Lower lobe of right lung (tissue), 2 donors: ENCODE results near the gene TTLL6. TPM values are rescaled to one million over a fixed set of nuclear protein-coding genes. Genes with fewer than 3 reads are reported as not detected.

Experiments
- ATAC-seq, 2 donors: fragments of 200-7000 bp; cut with Tn5 transposase; one replicate each; pipeline ENCODE4 v1.9.1; 2020 to 2022; ENCODE audit warnings: mild to moderate bottlenecking in 2 of 2, moderate library complexity in 2 of 2
- DNase-seq: peaks from one replicate; pipeline ENCODE4 v3.0.0-alpha.2; 2020
- H3K27ac ChIP-seq: fragments of 200-600 bp; one replicate; pipeline ENCODE4 v1.8.0; 2022
- H3K27me3 ChIP-seq: fragments of 200-600 bp; one replicate; pipeline ENCODE4 v1.8.0; 2022; ENCODE audit warnings: low read depth
- H3K36me3 ChIP-seq: fragments of 200-600 bp; one replicate; pipeline ENCODE4 v1.8.0; 2022; ENCODE audit warnings: mild to moderate bottlenecking
- H3K4me1 ChIP-seq: fragments of 200-600 bp; one replicate; pipeline ENCODE4 v1.8.0; 2022
- H3K4me3 ChIP-seq: fragments of 200-600 bp; one replicate; pipeline ENCODE4 v1.8.0; 2022; ENCODE audit warnings: mild to moderate bottlenecking
- H3K9me3 ChIP-seq: fragments of 200-600 bp; one replicate; pipeline ENCODE4 v1.8.0; 2022
- CTCF ChIP-seq: fragments of 200-600 bp; IDR thresholded peaks from one replicate; pipeline ENCODE4 v1.8.0; 2022; ENCODE audit warnings: antibody characterized with exemption, mild to moderate bottlenecking
- intact Hi-C: fragments of 100-400 bp; cut with DNase I; formaldehyde crosslinking; loops from one replicate; pipeline ENCODE4 v1.11.0; 2022
- total RNA-seq: library from RNA; stranded (reverse); fragmentation: NEBNext Ultra II Directional; extraction: Animal tissue kit (Norgen Biotek cat#: 25700); gene quantifications from one replicate; pipeline ENCODE4 v1.2.1, GENCODE V29; 2021
- donor health status: DM: no; HTN: yes; CAD: no; lungs with severe emphysema.

Gene TTLL6
- total RNA-seq, 1 donor from 2014 or later = 2.7 TPM

- Histone ChIP-seq H3K9me3 (no peaks in the 10 kb centered on the region), H3K36me3 (no peaks in the 10 kb centered on the region), H3K4me1 (no peaks in the 10 kb centered on the region), H3K27ac (no peak overlapping the region), H3K4me3 (no peak overlapping the region), H3K27me3 (peaks cover 14% of the 10 kb centered on the region)
- DNase-seq = no peak
- intact Hi-C loops = no loop called here
- TF ChIP-seq CTCF = no peak
- ATAC-seq = no peak
Measured at GRCh38 chr17:48779421-48779820, 37.6 kb downstream of the TTLL6 start.

GRCh38 chr17:48776602-48777001 lies 40.4 kb downstream of the TTLL6 start:
- H3K27ac ChIP-seq = no peak overlapping the region
- H3K27me3 ChIP-seq = peaks cover 32% of the 10 kb centered on the region
- ATAC-seq = no peak
- H3K4me1 ChIP-seq = no peaks in the 10 kb centered on the region
- H3K36me3 ChIP-seq = no peaks in the 10 kb centered on the region
- intact Hi-C loops = no loop called here
- TF ChIP-seq CTCF = no peak
- DNase-seq = no peak
- no peaks in the 10 kb centered on the region for H3K9me3 ChIP-seq
- H3K4me3 ChIP-seq = no peak overlapping the region

- H3K4me1 ChIP-seq = no peaks in the 10 kb centered on the region
- H3K9me3 ChIP-seq = no peaks in the 10 kb centered on the region
- no peak overlapping the region for H3K27ac ChIP-seq
- DNase-seq (no peak), ATAC-seq (no peak)
- no peaks in the 10 kb centered on the region for H3K36me3 ChIP-seq
- H3K4me3 ChIP-seq = no peak overlapping the region
- intact Hi-C loops = no loop called here
- TF ChIP-seq CTCF = no peak
- peaks cover 37% of the 10 kb centered on the region for H3K27me3 ChIP-seq
Measured at GRCh38 chr17:48773245-48773644, 43.8 kb downstream of the TTLL6 start.

GRCh38 chr17:48770954-48771353 lies 46.1 kb downstream of the TTLL6 start:
- no peak for TF ChIP-seq CTCF
- no peak for DNase-seq
- Histone ChIP-seq H3K4me3 (no peak overlapping the region), H3K27me3 (peaks cover 36% of the 10 kb centered on the region), H3K36me3 (no peaks in the 10 kb centered on the region), H3K27ac (no peak overlapping the region), H3K4me1 (no peaks in the 10 kb centered on the region), H3K9me3 (no peaks in the 10 kb centered on the region)
- no peak for ATAC-seq
- intact Hi-C loops = no loop called here

GRCh38 chr17:48769009-48769675 lies 47.9 kb downstream of the TTLL6 start:
- Histone ChIP-seq H3K9me3 (no peaks in the 10 kb centered on the region), H3K4me1 (no peaks in the 10 kb centered on the region), H3K4me3 (no peak overlapping the region), H3K27me3 (peaks cover 36% of the 10 kb centered on the region), H3K27ac (no peak overlapping the region), H3K36me3 (no peaks in the 10 kb centered on the region)
- TF ChIP-seq CTCF = no peak
- intact Hi-C loops = no loop called here
- DNase-seq (no peak), ATAC-seq (no peak)
